Bronchial epithelial cell (primary cell): Measurements from ENCODE around the gene HHIPL2. TPM values are rescaled to one million over a fixed set of nuclear protein-coding genes. Genes with fewer than 3 reads are reported as not detected.

ENCODE experiments used
- total RNA-seq: library from RNA; depleted of rRNA; stranded (reverse); fragments of >200 nt; gene quantifications from 2 replicates; pipeline ENCODE4 v1.2.1, GENCODE V29; 2014

The HHIPL2 gene
- total RNA-seq, 1 donor from 2014 or later, result under 0.01 TPM

Other genes starting within 250 kb of the HHIPL2 start
- 11.6 and 14.5 TPM in 2 replicates for gene TAF1A, start 41.8 kb upstream of the HHIPL2 start, total RNA-seq
- 30.3 and 36.0 TPM in 2 replicates for gene MIA3, start 70.0 kb upstream of the HHIPL2 start, total RNA-seq
- gene AIDA, start 164.4 kb upstream of the HHIPL2 start, total RNA-seq, result 25.0 and 31.2 TPM in 2 replicates
- gene BROX, start 164.5 kb upstream of the HHIPL2 start, total RNA-seq, result 43.2 and 49.5 TPM in 2 replicates
- 0.38 TPM in 1 of 2 replicates, not detected in the other for gene FAM177B, start 189.1 kb upstream of the HHIPL2 start, total RNA-seq